Epithelial cell of esophagus (primary cell): Measurements from ENCODE around the gene LRSAM1.

Experiments
- DNase-seq: peaks from one replicate; pipeline ENCODE4 v3.0.0; 2010; ENCODE audit warnings: low read depth
- H3K4me3 ChIP-seq: 2 replicates; pipeline ENCODE4 v1.5.1; 2011; ENCODE audit warnings: mild to moderate bottlenecking, low read length, control low read depth
- TF ChIP-seq, protein P1 (sequence below): IDR thresholded peaks from 2 replicates; pipeline ENCODE4 v1.5.1; 2011; ENCODE audit warnings: low read depth, mild to moderate bottlenecking, low read length, control low read depth, inconsistent platforms; ENCODE audit not compliant: insufficient read depth; ENCODE audit errors: missing control alignments

The LRSAM1 gene

DNA sequence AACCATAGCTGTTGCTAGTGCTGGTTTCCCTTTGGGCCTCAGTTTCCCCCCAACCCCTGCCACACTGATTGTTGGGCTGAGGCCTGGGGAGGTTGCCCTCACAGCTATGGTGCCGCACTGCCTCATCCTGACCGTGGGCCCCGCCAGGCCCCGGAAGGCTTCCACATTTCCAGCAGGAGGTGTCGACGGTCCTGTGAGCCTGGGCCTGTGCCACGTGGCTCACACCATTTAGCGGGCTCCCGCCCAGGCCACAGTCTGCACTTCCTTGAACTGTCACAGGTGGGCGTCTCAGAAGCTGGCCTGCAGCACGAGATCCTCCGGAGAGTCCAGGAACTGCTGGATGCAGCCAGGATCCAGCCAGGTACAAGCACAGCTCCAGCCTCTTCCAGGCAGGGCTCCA lies 45.7 kb downstream of the LRSAM1 start:
- DNase-seq: no peak
- TF ChIP-seq, protein P1, sequence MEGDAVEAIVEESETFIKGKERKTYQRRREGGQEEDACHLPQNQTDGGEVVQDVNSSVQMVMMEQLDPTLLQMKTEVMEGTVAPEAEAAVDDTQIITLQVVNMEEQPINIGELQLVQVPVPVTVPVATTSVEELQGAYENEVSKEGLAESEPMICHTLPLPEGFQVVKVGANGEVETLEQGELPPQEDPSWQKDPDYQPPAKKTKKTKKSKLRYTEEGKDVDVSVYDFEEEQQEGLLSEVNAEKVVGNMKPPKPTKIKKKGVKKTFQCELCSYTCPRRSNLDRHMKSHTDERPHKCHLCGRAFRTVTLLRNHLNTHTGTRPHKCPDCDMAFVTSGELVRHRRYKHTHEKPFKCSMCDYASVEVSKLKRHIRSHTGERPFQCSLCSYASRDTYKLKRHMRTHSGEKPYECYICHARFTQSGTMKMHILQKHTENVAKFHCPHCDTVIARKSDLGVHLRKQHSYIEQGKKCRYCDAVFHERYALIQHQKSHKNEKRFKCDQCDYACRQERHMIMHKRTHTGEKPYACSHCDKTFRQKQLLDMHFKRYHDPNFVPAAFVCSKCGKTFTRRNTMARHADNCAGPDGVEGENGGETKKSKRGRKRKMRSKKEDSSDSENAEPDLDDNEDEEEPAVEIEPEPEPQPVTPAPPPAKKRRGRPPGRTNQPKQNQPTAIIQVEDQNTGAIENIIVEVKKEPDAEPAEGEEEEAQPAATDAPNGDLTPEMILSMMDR: no peak
- no peak overlapping the region for H3K4me3 ChIP-seq

DNA sequence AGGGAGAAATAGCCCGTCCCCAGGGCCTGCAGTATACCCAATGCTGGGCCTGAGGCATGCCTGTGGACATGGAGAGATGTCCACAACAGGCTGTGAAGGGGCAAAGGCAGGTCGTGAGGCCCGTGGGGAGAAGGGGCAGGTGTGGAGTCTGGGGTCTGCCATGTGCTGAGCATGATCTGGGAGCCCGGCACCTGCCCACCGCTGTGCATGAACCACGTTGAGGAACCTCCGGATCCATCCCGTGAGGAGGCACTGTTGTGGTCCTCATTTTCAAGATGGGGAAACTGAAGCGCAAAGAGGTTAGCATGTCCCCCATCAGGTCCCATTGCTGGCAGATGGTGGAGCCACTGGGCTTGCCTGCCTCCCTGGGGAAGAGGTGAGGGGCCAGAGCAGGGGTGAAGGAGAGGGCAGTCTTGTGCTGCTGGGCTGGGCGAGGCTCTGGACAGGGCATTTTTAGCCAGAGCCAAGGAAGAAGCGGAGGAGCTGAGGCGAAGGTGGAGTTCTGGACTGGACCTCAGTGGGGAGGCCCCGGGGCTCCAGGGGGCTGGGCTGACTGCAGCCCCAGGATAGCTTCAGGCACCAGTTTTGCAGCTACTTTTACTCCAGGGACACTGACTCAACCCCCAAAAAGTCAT lies 46.5 kb downstream of the LRSAM1 start:
- DNase-seq: no peak
- TF ChIP-seq, protein P1: no peak

DNA sequence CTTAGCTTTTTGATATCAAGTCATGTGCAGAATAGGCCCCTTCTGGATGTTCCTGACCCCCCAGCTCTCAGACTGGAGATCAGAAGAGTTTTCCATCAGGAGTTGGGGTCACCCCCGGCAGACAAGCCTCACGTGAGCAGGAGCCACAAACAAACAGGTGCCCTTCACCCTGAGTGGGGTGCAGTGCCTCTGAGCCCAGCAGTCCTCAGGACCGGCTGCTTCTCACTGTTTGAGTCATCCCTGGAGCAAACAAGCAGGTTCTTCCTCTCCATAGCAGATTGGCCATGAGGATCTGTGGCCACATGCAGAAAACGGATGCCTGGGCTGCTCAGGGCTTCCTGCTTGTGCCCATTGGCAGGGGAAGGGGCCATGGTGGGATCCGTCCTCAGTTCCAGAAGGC lies 47.0 kb downstream of the LRSAM1 start:
- peak; percentile 86 for DNase-seq
- H3K4me3 ChIP-seq: no peak overlapping the region
- TF ChIP-seq, protein P1: no peak

More for the DNA sequence above, 46.5 kb downstream of the LRSAM1 start:
- no peak overlapping the region for H3K4me3 ChIP-seq

DNA sequence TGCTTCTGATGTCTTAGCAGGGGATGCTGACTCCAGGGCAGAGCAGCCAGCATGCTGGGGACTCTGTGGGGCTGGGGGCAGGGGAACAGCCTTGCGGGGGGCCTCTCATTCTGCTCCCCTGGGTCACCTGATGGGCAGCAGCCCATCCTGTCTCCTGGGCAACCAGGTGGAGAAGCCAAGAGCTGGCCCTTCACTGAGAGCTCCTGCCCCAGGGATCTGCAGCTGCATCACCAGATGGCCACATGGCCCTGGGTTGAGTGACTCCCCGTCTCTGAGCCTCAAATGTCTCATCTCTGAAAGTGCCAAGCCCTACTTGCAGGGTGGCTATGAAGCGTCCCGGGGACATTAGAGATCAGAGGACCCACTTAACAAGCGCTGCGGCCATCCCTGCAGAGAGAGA lies 49.1 kb downstream of the LRSAM1 start:
- no peak for DNase-seq
- H3K4me3 ChIP-seq: no peak overlapping the region
- TF ChIP-seq, protein P1: no peak

DNA sequence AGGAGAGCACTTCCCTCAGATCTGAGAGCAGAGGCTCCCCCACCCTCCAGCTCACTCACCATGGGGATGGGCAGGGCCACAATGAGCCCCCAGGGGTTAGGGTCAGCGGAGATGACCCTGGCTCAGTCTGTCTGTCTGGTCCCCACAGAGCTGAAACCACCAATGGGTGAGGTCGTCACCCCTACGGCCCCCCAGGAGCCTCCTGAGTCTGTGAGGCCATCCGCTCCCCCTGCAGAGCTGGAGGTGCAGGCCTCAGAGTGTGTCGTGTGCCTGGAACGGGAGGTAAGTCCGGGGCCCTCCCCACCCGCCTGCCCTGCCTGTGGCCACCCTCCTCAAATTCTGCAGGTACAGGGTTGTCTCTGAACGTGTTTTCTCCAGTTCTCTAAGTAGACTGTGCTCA lies 49.6 kb downstream of the LRSAM1 start:
- no peak for DNase-seq
- TF ChIP-seq, protein P1: no peak
- H3K4me3 ChIP-seq: no peak overlapping the region

DNA sequence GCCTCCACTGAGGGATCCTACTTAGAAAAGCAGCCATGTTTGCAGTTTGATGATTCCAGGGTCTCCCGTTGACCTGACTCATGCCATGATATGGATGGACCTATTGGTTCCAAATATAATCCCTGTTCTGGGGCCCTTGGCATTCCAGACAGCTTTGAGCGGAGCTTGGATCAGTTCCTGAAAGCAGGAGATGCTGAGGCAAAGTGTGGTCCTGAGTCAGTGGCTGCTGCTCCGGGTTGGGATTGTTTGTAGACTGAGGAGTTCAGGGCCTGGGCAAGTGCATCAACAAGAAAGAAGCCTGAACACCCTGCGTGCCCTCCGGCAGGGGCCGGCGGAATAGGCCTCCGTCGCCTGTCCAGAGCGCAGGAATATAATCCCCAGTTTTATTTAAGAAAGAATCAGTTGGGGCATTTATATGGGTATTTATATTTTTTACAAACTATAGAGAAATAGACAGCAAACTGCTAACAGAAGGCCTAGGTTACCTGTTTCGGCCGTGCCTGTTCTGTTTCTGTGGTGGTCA lies 50.6 kb downstream of the LRSAM1 start:
- no peak overlapping the region for H3K4me3 ChIP-seq
- TF ChIP-seq, protein P1: no peak

More for the DNA sequence above, 50.6 kb downstream of the LRSAM1 start:
- no peak for DNase-seq
